ENCODE measurements around the gene GABRR3.

The GABRR3 gene

DNA sequence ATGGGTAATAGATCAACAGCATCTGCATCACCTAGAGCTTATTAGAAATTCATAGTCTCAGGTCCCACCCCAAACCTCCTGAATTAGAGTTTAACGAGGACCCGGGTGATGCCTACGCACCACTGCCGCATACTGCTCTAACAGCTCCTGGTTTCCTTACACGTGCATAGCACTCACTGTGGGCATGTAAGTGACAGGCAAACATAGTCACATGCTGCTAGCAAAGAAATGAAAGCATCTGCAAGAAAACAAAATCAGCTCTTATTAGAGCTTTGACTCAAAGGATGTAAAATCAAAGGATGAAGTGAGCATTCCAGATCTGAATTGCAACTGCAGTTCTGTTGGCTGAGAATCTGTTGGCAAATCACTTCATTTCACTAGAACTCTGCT, 43.8 kb downstream of the GABRR3 start:
- no peaks in the 10 kb centered on the region for H3K4me1 ChIP-seq (ENCODE audit: control insufficient read depth in 1 of 2, insufficient read depth in 1 of 2, low read depth in 1 of 2, low read length in 1 of 2)
- no peak overlapping the region for H3K4me3 ChIP-seq (ENCODE audit: low read depth in 1 of 2, low read length in 1 of 2)
- no peaks in the 10 kb centered on the region for H3K36me3 ChIP-seq
- H3K27me3 ChIP-seq, result no peaks in the 10 kb centered on the region
- TF ChIP-seq CTCF (IDR thresholded peaks at IDR 0.05), result no peak
- no peaks in the 10 kb centered on the region for H3K9me3 ChIP-seq
- no peak overlapping the region for H3K27ac ChIP-seq

DNA sequence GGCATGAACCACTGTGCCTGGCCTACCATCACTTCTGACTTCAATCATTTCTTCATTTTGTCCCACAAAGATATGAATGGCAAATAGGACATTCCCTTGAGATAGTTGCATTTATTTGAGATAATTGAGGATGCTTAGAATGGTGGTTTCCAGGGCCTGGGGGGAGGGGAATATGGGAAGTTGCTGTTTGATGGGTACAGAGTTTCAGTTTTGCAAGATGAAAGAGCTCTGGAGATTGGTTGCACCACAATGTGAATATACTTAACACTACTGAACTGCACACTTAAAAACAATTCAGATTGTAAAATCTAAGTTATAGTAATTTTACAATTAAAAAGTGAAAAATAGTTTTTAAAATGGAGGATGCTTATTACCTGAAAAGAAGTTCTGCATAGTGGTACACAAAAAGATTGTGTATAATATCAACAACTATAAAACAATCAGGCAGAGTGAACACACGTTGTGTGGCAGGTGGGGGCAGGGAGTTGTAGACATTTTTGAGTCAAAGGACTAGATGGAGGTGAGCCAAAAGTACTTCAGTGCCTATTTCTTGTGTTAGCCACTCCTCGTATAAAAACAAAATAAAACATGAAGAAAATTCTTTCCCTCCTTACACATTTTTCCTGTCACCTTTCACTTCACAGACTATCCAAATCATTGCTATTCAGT, 44.4 kb downstream of the GABRR3 start:
- H3K27me3 ChIP-seq, result no peaks in the 10 kb centered on the region
- H3K4me3 ChIP-seq (ENCODE audit: low read depth in 1 of 2, low read length in 1 of 2), result no peak overlapping the region
- H3K9me3 ChIP-seq, result no peaks in the 10 kb centered on the region
- H3K27ac ChIP-seq, result no peak overlapping the region
- no peaks in the 10 kb centered on the region for H3K36me3 ChIP-seq
- no peaks in the 10 kb centered on the region for H3K4me1 ChIP-seq (ENCODE audit: control insufficient read depth in 1 of 2, insufficient read depth in 1 of 2, low read depth in 1 of 2, low read length in 1 of 2)
- no peak for TF ChIP-seq CTCF (IDR thresholded peaks at IDR 0.05)

- H3K4me3 ChIP-seq (ENCODE audit: low read depth in 1 of 2, low read length in 1 of 2), result no peak overlapping the region
- no peaks in the 10 kb centered on the region for H3K9me3 ChIP-seq
- no peaks in the 10 kb centered on the region for H3K36me3 ChIP-seq
- H3K27ac ChIP-seq, result no peak overlapping the region
- H3K4me1 ChIP-seq (ENCODE audit: control insufficient read depth in 1 of 2, insufficient read depth in 1 of 2, low read depth in 1 of 2, low read length in 1 of 2), result no peaks in the 10 kb centered on the region
- no peaks in the 10 kb centered on the region for H3K27me3 ChIP-seq
- TF ChIP-seq CTCF (IDR thresholded peaks at IDR 0.05), result no peak
Measured at GRCh38 chr3:97988784-97989568, 46.1 kb downstream of the GABRR3 start.

- Histone ChIP-seq H3K36me3 (no peaks in the 10 kb centered on the region), H3K9me3 (no peaks in the 10 kb centered on the region), H3K4me3 (ENCODE audit: low read depth in 1 of 2, low read length in 1 of 2) (no peak overlapping the region), H3K27me3 (no peaks in the 10 kb centered on the region), H3K27ac (no peak overlapping the region), H3K4me1 (ENCODE audit: control insufficient read depth in 1 of 2, insufficient read depth in 1 of 2, low read depth in 1 of 2, low read length in 1 of 2) (no peaks in the 10 kb centered on the region)
- TF ChIP-seq CTCF (IDR thresholded peaks at IDR 0.05), result no peak
Measured at GRCh38 chr3:97987306-97987705, 47.8 kb downstream of the GABRR3 start.

DNA sequence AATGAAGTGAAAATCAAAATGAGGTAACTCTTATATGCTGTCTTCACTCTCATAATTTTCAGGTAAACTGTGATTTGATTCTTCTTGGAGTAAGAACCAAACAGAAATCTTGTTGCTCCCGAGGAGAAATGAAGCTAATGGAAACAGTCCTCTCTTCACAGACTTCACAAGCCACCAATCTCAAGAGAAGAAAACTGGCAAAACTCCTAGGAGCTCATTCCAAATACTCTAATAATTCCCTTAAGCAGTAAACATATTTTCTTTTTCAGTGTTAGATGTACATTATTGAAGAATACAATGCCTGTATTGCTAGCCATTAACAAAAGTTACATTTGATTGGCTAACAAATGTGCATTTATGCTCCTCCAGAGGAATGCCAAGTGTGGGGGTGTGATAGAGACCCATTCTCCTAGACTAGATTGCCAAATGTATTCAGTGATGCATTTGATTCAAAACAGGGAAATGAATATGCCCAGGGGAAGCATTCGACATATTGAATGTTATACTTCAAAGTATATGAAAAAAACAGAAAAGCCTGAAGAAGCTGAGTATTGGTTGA, 51.1 kb downstream of the GABRR3 start:
- Histone ChIP-seq H3K4me1 (ENCODE audit: control insufficient read depth in 1 of 2, insufficient read depth in 1 of 2, low read depth in 1 of 2, low read length in 1 of 2) (no peaks in the 10 kb centered on the region), H3K4me3 (ENCODE audit: low read depth in 1 of 2, low read length in 1 of 2) (no peak overlapping the region), H3K27me3 (no peaks in the 10 kb centered on the region), H3K9me3 (no peaks in the 10 kb centered on the region), H3K27ac (no peak overlapping the region), H3K36me3 (no peaks in the 10 kb centered on the region)
- no peak for TF ChIP-seq CTCF (IDR thresholded peaks at IDR 0.05)

All from neutrophil (primary cell).